ENCODE measurements around the gene ANXA11. TPM values are rescaled to one million over a fixed set of nuclear protein-coding genes. Genes with fewer than 3 reads are reported as not detected.

ANXA11 gene
- total RNA-seq, 2 experiments from 2014 or later: 93.9 to 164 TPM

- Histone ChIP-seq H2AFZ (ENCODE audit: low read length) (no peak overlapping the region), H4K20me1 (ENCODE audit: insufficient read depth, low read length) (peaks cover 12% of the 10 kb centered on the region; the same call in 1 of the 2 replicates), H3K27ac (ENCODE audit: low read depth, low read length, poor library complexity, severe bottlenecking) (no peak overlapping the region), H3K9me2 (ENCODE audit: insufficient read depth, low read length) (no peaks in the 10 kb centered on the region), H3K9me3 (ENCODE audit: low read length) (peaks cover 7% of the 10 kb centered on the region; the same call in 1 of the 2 replicates), H3K36me3 (ENCODE audit: insufficient read depth, low read length) (peaks cover 34% of the 10 kb centered on the region), H3K4me2 (ENCODE audit: low read length) (peak overlapping the region; percentile 18; the same call in 1 of the 2 replicates), H3K79me2 (ENCODE audit: insufficient read depth, low read depth, low read length) (peaks cover 99% of the 10 kb centered on the region), H3K4me1 (ENCODE audit: insufficient read depth, low read length, poor library complexity, severe bottlenecking) (peaks cover 79% of the 10 kb centered on the region), H3K4me3 (ENCODE audit: low read depth, low read length, poor library complexity, severe bottlenecking) (peak overlapping the region; percentile 13)
- intact Hi-C loops (cut with micrococcal nuclease; ENCODE audit: unreplicated experiment): loop anchor here (5.0 to 10.0 kb wide), 2 partner anchors 257 to 955 kb away; no protein-coding TSS in a partner anchor
- TF ChIP-seq CTCF (conservative IDR thresholded peaks at IDR 0.05; ENCODE audit: low read length) (no peak), EZH2phosphoT487 (IDR thresholded peaks at IDR 0.05; ENCODE audit: borderline replicate concordance, low read depth, low read length) (no peak)
- ChIA-PET POLR2A (interaction anchor here (5.5 kb wide), 1 partner anchor 12 kb away, joined by 33 read pairs; no protein-coding TSS in a partner anchor), CTCF (ENCODE audit: unreplicated experiment) (no interaction called here)
- no peak for DNase-seq (ENCODE audit: low spot score)
- BruUV-seq (replicated peaks): no TSS peak
Observed at GRCh38 chr10:80199828-80200227, 5.5 kb downstream of the ANXA11 start.

- TF ChIP-seq EZH2phosphoT487 (IDR thresholded peaks at IDR 0.05; ENCODE audit: borderline replicate concordance, low read depth, low read length) (no peak), CTCF (conservative IDR thresholded peaks at IDR 0.05; ENCODE audit: low read length) (no peak)
- Histone ChIP-seq H4K20me1 (ENCODE audit: insufficient read depth, low read length) (0 out of 2 replicates have a peak, but pooled peaks cover 5% of the 10 kb centered on the region), H3K79me2 (ENCODE audit: insufficient read depth, low read depth, low read length) (peaks cover 97% of the 10 kb centered on the region), H3K4me3 (ENCODE audit: low read depth, low read length, poor library complexity, severe bottlenecking) (no peak overlapping the region), H3K27ac (ENCODE audit: low read depth, low read length, poor library complexity, severe bottlenecking) (no peak overlapping the region), H3K4me2 (ENCODE audit: low read length) (peak overlapping the region; percentile 10; the same call in 1 of the 2 replicates), H2AFZ (ENCODE audit: low read length) (no peak overlapping the region), H3K36me3 (ENCODE audit: insufficient read depth, low read length) (peaks cover 45% of the 10 kb centered on the region), H3K4me1 (ENCODE audit: insufficient read depth, low read length, poor library complexity, severe bottlenecking) (peaks cover 72% of the 10 kb centered on the region), H3K9me3 (ENCODE audit: low read length) (peaks cover 7% of the 10 kb centered on the region; the same call in 1 of the 2 replicates), H3K9me2 (ENCODE audit: insufficient read depth, low read length) (no peaks in the 10 kb centered on the region)
- CTCF ChIA-PET (ENCODE audit: unreplicated experiment): no interaction called here
- no peak for DNase-seq (ENCODE audit: low spot score)
- POLR2A ChIA-PET: interaction anchor here (5.5 kb wide), 1 partner anchor 10 kb away, joined by 33 read pairs; no protein-coding TSS in a partner anchor
- BruUV-seq (replicated peaks): TSS peak; percentile 48
- intact Hi-C loops (cut with micrococcal nuclease; ENCODE audit: unreplicated experiment): no loop called here
Observed at GRCh38 chr10:80197972-80198916, 7.1 kb downstream of the ANXA11 start.

Measured in OCI-LY7 (cell line).